ENCODE measurements around the gene SLC25A26.
"Not testable (repeated sequence)": the region's sequence is repeated elsewhere in the genome, so short reads cannot be mapped to it uniquely, and the experiment has no call there.

SLC25A26 gene

GRCh38 chr3:66414846-66415245, 194.0 kb downstream of the SLC25A26 start:
- Histone ChIP-seq H3K36me3 (ENCODE audit: insufficient read depth, insufficient read length, low read length) (peaks cover 41% of the 10 kb centered on the region), H3K9me3 (ENCODE audit: insufficient read depth, low read length) (peaks cover 5% of the 10 kb centered on the region; the same call in 1 of the 2 replicates), H3K4me1 (ENCODE audit: insufficient read depth, insufficient read length) (peaks cover 3% of the 10 kb centered on the region), H3K4me3 (ENCODE audit: insufficient read length, low read depth) (no peak overlapping the region), H3K27me3 (ENCODE audit: insufficient read depth, insufficient read length) (no peaks in the 10 kb centered on the region), H3K9ac (ENCODE audit: insufficient read length, low read depth) (no peak overlapping the region)
- no peak for DNase-seq (ENCODE audit: low read depth, low spot score)
- TF ChIP-seq YY1 (IDR thresholded peaks at IDR 0.05; ENCODE audit: insufficient read depth, insufficient read length) (no peak), SUZ12 (IDR thresholded peaks at IDR 0.05; ENCODE audit: extremely low read depth, insufficient read depth, insufficient read length) (no peak), ZNF274 (IDR thresholded peaks at IDR 0.05; ENCODE audit: low read depth, low read length) (no peak)

- no peak for DNase-seq (ENCODE audit: low read depth, low spot score)
- TF ChIP-seq ZNF274 (IDR thresholded peaks at IDR 0.05; ENCODE audit: low read depth, low read length), result no peak
- no peak for TF ChIP-seq SUZ12 (IDR thresholded peaks at IDR 0.05; ENCODE audit: extremely low read depth, insufficient read depth, insufficient read length)
- no peak for TF ChIP-seq YY1 (IDR thresholded peaks at IDR 0.05; ENCODE audit: insufficient read depth, insufficient read length)
- H3K36me3 ChIP-seq (ENCODE audit: insufficient read depth, insufficient read length, low read length), result peaks cover 30% of the 10 kb centered on the region
- H3K4me3 ChIP-seq (ENCODE audit: insufficient read length, low read depth), result no peak overlapping the region
- H3K4me1 ChIP-seq (ENCODE audit: insufficient read depth, insufficient read length), result peaks cover 3% of the 10 kb centered on the region
- H3K9ac ChIP-seq (ENCODE audit: insufficient read length, low read depth), result no peak overlapping the region
- peaks cover 16% of the 10 kb centered on the region for H3K9me3 ChIP-seq (ENCODE audit: insufficient read depth, low read length)
- no peaks in the 10 kb centered on the region for H3K27me3 ChIP-seq (ENCODE audit: insufficient read depth, insufficient read length)
Measured at GRCh38 chr3:66415867-66416428, 195.1 kb downstream of the SLC25A26 start.

- Histone ChIP-seq H3K9me3 (ENCODE audit: insufficient read depth, low read length) (peaks cover 24% of the 10 kb centered on the region), H3K4me1 (ENCODE audit: insufficient read depth, insufficient read length) (peaks cover 3% of the 10 kb centered on the region), H3K36me3 (ENCODE audit: insufficient read depth, insufficient read length, low read length) (peaks cover 28% of the 10 kb centered on the region), H3K4me3 (ENCODE audit: insufficient read length, low read depth) (no peak overlapping the region), H3K9ac (ENCODE audit: insufficient read length, low read depth) (no peak overlapping the region), H3K27me3 (ENCODE audit: insufficient read depth, insufficient read length) (no peaks in the 10 kb centered on the region)
- DNase-seq (ENCODE audit: low read depth, low spot score), result no peak
- TF ChIP-seq YY1 (IDR thresholded peaks at IDR 0.05; ENCODE audit: insufficient read depth, insufficient read length), result no peak
- TF ChIP-seq SUZ12 (IDR thresholded peaks at IDR 0.05; ENCODE audit: extremely low read depth, insufficient read depth, insufficient read length), result no peak
- no peak for TF ChIP-seq ZNF274 (IDR thresholded peaks at IDR 0.05; ENCODE audit: low read depth, low read length)
Measured at GRCh38 chr3:66416556-66417304, 195.9 kb downstream of the SLC25A26 start.

GRCh38 chr3:66418475-66418931, 197.7 kb downstream of the SLC25A26 start:
- Histone ChIP-seq H3K4me1 (ENCODE audit: insufficient read depth, insufficient read length) (peaks cover 3% of the 10 kb centered on the region), H3K9me3 (ENCODE audit: insufficient read depth, low read length) (peaks cover 41% of the 10 kb centered on the region), H3K27me3 (ENCODE audit: insufficient read depth, insufficient read length) (no peaks in the 10 kb centered on the region), H3K9ac (ENCODE audit: insufficient read length, low read depth) (no peak overlapping the region), H3K36me3 (ENCODE audit: insufficient read depth, insufficient read length, low read length) (peaks cover 12% of the 10 kb centered on the region), H3K4me3 (ENCODE audit: insufficient read length, low read depth) (no peak overlapping the region)
- no peak for TF ChIP-seq SUZ12 (IDR thresholded peaks at IDR 0.05; ENCODE audit: extremely low read depth, insufficient read depth, insufficient read length)
- no peak for TF ChIP-seq YY1 (IDR thresholded peaks at IDR 0.05; ENCODE audit: insufficient read depth, insufficient read length)
- no peak for DNase-seq (ENCODE audit: low read depth, low spot score)

- no peak for DNase-seq (ENCODE audit: low read depth, low spot score)
- Histone ChIP-seq H3K36me3 (ENCODE audit: insufficient read depth, insufficient read length, low read length) (peaks cover 12% of the 10 kb centered on the region), H3K9ac (ENCODE audit: insufficient read length, low read depth) (no peak overlapping the region), H3K4me3 (ENCODE audit: insufficient read length, low read depth) (no peak overlapping the region), H3K4me1 (ENCODE audit: insufficient read depth, insufficient read length) (peaks cover 3% of the 10 kb centered on the region), H3K27me3 (ENCODE audit: insufficient read depth, insufficient read length) (no peaks in the 10 kb centered on the region), H3K9me3 (ENCODE audit: insufficient read depth, low read length) (peaks cover 47% of the 10 kb centered on the region)
- no peak for TF ChIP-seq SUZ12 (IDR thresholded peaks at IDR 0.05; ENCODE audit: extremely low read depth, insufficient read depth, insufficient read length)
- no peak for TF ChIP-seq YY1 (IDR thresholded peaks at IDR 0.05; ENCODE audit: insufficient read depth, insufficient read length)
- TF ChIP-seq ZNF274 (IDR thresholded peaks at IDR 0.05; ENCODE audit: low read depth, low read length), result no peak
Measured at GRCh38 chr3:66419036-66419435, 198.2 kb downstream of the SLC25A26 start.

- H3K4me1 ChIP-seq (ENCODE audit: insufficient read depth, insufficient read length); H3K27me3 ChIP-seq (ENCODE audit: insufficient read depth, insufficient read length); H3K9ac ChIP-seq (ENCODE audit: insufficient read length, low read depth); H3K36me3 ChIP-seq (ENCODE audit: insufficient read depth, insufficient read length, low read length); DNase-seq (ENCODE audit: low read depth, low spot score); H3K4me3 ChIP-seq (ENCODE audit: insufficient read length, low read depth): not testable (repeated sequence)
- peaks cover 50% of the 10 kb centered on the region for H3K9me3 ChIP-seq (ENCODE audit: insufficient read depth, low read length)
Measured at GRCh38 chr3:66421144-66421543, 200.3 kb downstream of the SLC25A26 start.

GRCh38 chr3:66421893-66422292, 201.1 kb downstream of the SLC25A26 start:
- not testable (repeated sequence) for H3K4me1 ChIP-seq (ENCODE audit: insufficient read depth, insufficient read length); H3K36me3 ChIP-seq (ENCODE audit: insufficient read depth, insufficient read length, low read length); H3K9ac ChIP-seq (ENCODE audit: insufficient read length, low read depth); H3K27me3 ChIP-seq (ENCODE audit: insufficient read depth, insufficient read length); H3K4me3 ChIP-seq (ENCODE audit: insufficient read length, low read depth); DNase-seq (ENCODE audit: low read depth, low spot score)
- H3K9me3 ChIP-seq (ENCODE audit: insufficient read depth, low read length), result peaks cover 50% of the 10 kb centered on the region
